HCT116 (cell line): Measurements from ENCODE around the gene MEGF10.

Experiments
- CEBPB ChIP-seq: IDR thresholded peaks from 2 replicates; pipeline ENCODE4 v1.6.1; 2012; ENCODE audit warnings: low read depth
- CTCF ChIP-seq, 3 experiments: fragments of 200-600 bp in 1 of 3; sonication (generic) in 1 of 3; IDR thresholded peaks in 2 of 3; conservative IDR thresholded peaks in 1 of 3; 2 replicates each; pipeline ENCODE4 v1.5.1; 2012 to 2017; ENCODE audit warnings: low read depth in 2 of 3, low read length in 2 of 3, antibody characterized with exemption in 1 of 3, borderline replicate concordance in 1 of 3, control low read depth in 1 of 3, mild to moderate bottlenecking in 1 of 3, mixed read lengths in 1 of 3, mixed run types in 1 of 3, moderate library complexity in 1 of 3; ENCODE audit not compliant: insufficient read depth in 1 of 3
- EZH2phosphoT487 ChIP-seq: fragments of 200-600 bp; IDR thresholded peaks from 2 replicates; pipeline ENCODE4 v1.6.1; 2018; ENCODE audit warnings: antibody characterized with exemption, borderline replicate concordance
- MAX ChIP-seq: IDR thresholded peaks from 2 replicates; pipeline ENCODE4 v1.6.1; 2012
- POLR2A ChIP-seq: IDR thresholded peaks from 2 replicates; pipeline ENCODE4 v1.7.0; 2011; ENCODE audit warnings: borderline replicate concordance; ENCODE audit not compliant: insufficient read depth, insufficient read length; ENCODE audit errors: extremely low read depth
- REST ChIP-seq: IDR thresholded peaks from 2 replicates; pipeline ENCODE4 v1.6.1; 2012; ENCODE audit warnings: low read depth
- ZNF274 ChIP-seq: fragments of 200-500 bp; sonication (Bioruptor generic); IDR thresholded peaks from 2 replicates; pipeline ENCODE4 v1.6.1; 2014; ENCODE audit warnings: mild to moderate bottlenecking, low read depth, low read length, inconsistent platforms

GRCh38 chr5:127295454-127295853 lies 4.9 kb downstream of the MEGF10 start:
- TF ChIP-seq REST (no peak), ZNF274 (no peak), POLR2A (no peak), CTCF (IDR thresholded peaks at IDR 0.05 in 2 of 3, conservative IDR thresholded peaks at IDR 0.05 in 1 of 3; ENCODE audit: borderline replicate concordance in 1 of 3, insufficient read depth in 1 of 3, low read depth in 2 of 3, low read length in 2 of 3) (no peak), EZH2phosphoT487 (no peak), MAX (no peak), CEBPB (no peak)
